Peyer's patch (tissue), 4 donors: ENCODE data around the gene TSKS. TPM values are rescaled to one million over a fixed set of nuclear protein-coding genes. Genes with fewer than 3 reads are reported as not detected.

Experiments
- DNase-seq, 3 donors: peaks; one replicate each; pipeline ENCODE4 v3.0.0-alpha.2; 2017 to 2019
- H3K27ac ChIP-seq, 4 donors: fragments of 200-600 bp; sonication (generic); one replicate each; pipeline ENCODE4 v1.5.1; 2016 to 2019
- H3K27me3 ChIP-seq, 2 donors: fragments of 200-600 bp; sonication (generic); one replicate each; pipeline ENCODE4 v1.5.1; 2019
- H3K36me3 ChIP-seq, 3 donors: fragments of 200-600 bp; sonication (generic); one replicate each; pipeline ENCODE4 v1.5.1; 2016 to 2019
- H3K4me1 ChIP-seq, 4 donors: fragments of 200-600 bp; sonication (generic); one replicate each; pipeline ENCODE4 v1.5.1; 2016 to 2019
- H3K4me3 ChIP-seq, 4 donors: fragments of 200-600 bp; sonication (generic); 1 replicate in 3 of 4; 2 replicates in 1 of 4; pipeline ENCODE4 v1.5.1; 2016 to 2019; ENCODE audit warnings: mild to moderate bottlenecking in 1 of 4
- H3K9me3 ChIP-seq, 4 donors: fragments of 200-600 bp; sonication (generic); one replicate each; pipeline ENCODE4 v1.5.1; 2016 to 2019; ENCODE audit warnings: mild to moderate bottlenecking in 1 of 4
- CTCF ChIP-seq, 6 experiments: fragments of 450-650 bp in 4 of 6; fragments of 200-600 bp in 2 of 6; sonication (generic) in 1 of 6; IDR thresholded peaks; one replicate each; pipeline ENCODE4 v1.5.1; 2017 to 2019; ENCODE audit warnings: antibody characterized with exemption in 6 of 6, mild to moderate bottlenecking in 3 of 6, moderate library complexity in 1 of 6
- POLR2A ChIP-seq, 2 donors: fragments of 450-650 bp; IDR thresholded peaks; one replicate each; pipeline ENCODE4 v1.5.1; 2017; ENCODE audit warnings: antibody characterized with exemption in 2 of 2, mild to moderate bottlenecking in 2 of 2, moderate library complexity in 2 of 2
- total RNA-seq, 4 donors: library from RNA; depleted of rRNA; stranded (reverse); fragments of >200 nt; gene quantifications; one replicate each; pipeline ENCODE4 v1.1.0, GENCODE V29; 2016

TSKS gene
- total RNA-seq, 4 donors from 2014 or later = not detected

GRCh38 chr19:49744946-49745381, 18.1 kb downstream of the TSKS start:
- Histone ChIP-seq H3K27ac (no peak overlapping the region), H3K9me3 (no peaks in the 10 kb centered on the region), H3K4me1 (no peaks in the 10 kb centered on the region), H3K4me3 (no peak overlapping the region), H3K36me3 (no peaks in the 10 kb centered on the region), H3K27me3 (no peaks in the 10 kb centered on the region)
- DNase-seq = no peak
- TF ChIP-seq CTCF (IDR thresholded peaks at IDR 0.05) = no peak
- TF ChIP-seq POLR2A (IDR thresholded peaks at IDR 0.05) = no peak

- no peak for DNase-seq
- no peak overlapping the region for H3K4me3 ChIP-seq
- H3K9me3 ChIP-seq = no peaks in the 10 kb centered on the region
- H3K4me1 ChIP-seq = no peaks in the 10 kb centered on the region
- no peak overlapping the region for H3K27ac ChIP-seq
- no peaks in the 10 kb centered on the region for H3K36me3 ChIP-seq
- no peak for TF ChIP-seq CTCF (IDR thresholded peaks at IDR 0.05)
- TF ChIP-seq POLR2A (IDR thresholded peaks at IDR 0.05) = no peak
- H3K27me3 ChIP-seq = no peaks in the 10 kb centered on the region
These were observed 21.8 kb downstream of the TSKS start for GRCh38 chr19:49741210-49741844.

GRCh38 chr19:49739933-49740332, 23.2 kb downstream of the TSKS start:
- Histone ChIP-seq H3K36me3 (no peaks in the 10 kb centered on the region), H3K4me1 (no peaks in the 10 kb centered on the region), H3K27ac (no peak overlapping the region), H3K9me3 (no peaks in the 10 kb centered on the region), H3K27me3 (no peaks in the 10 kb centered on the region), H3K4me3 (no peak overlapping the region)
- TF ChIP-seq CTCF (IDR thresholded peaks at IDR 0.05) (no peak), POLR2A (IDR thresholded peaks at IDR 0.05) (no peak)
- DNase-seq = no peak

- no peak for DNase-seq
- no peak overlapping the region for H3K27ac ChIP-seq
- no peaks in the 10 kb centered on the region for H3K36me3 ChIP-seq
- no peaks in the 10 kb centered on the region for H3K9me3 ChIP-seq
- H3K27me3 ChIP-seq = no peaks in the 10 kb centered on the region
- no peak for TF ChIP-seq CTCF (IDR thresholded peaks at IDR 0.05)
- TF ChIP-seq POLR2A (IDR thresholded peaks at IDR 0.05) = no peak
- no peaks in the 10 kb centered on the region for H3K4me1 ChIP-seq
- H3K4me3 ChIP-seq = no peak overlapping the region
These were observed 24.0 kb downstream of the TSKS start for GRCh38 chr19:49739098-49739497.

- TF ChIP-seq POLR2A (IDR thresholded peaks at IDR 0.05) (no peak), CTCF (IDR thresholded peaks at IDR 0.05) (no peak)
- Histone ChIP-seq H3K4me3 (no peak overlapping the region), H3K27me3 (no peaks in the 10 kb centered on the region), H3K9me3 (no peaks in the 10 kb centered on the region), H3K4me1 (no peaks in the 10 kb centered on the region), H3K27ac (no peak overlapping the region), H3K36me3 (no peaks in the 10 kb centered on the region)
- no peak for DNase-seq
These were observed 24.8 kb downstream of the TSKS start for GRCh38 chr19:49738268-49738667.

GRCh38 chr19:49730166-49730565, 32.9 kb downstream of the TSKS start:
- no peak overlapping the region for H3K4me3 ChIP-seq
- no peak overlapping the region for H3K27ac ChIP-seq
- no peaks in the 10 kb centered on the region for H3K36me3 ChIP-seq
- DNase-seq = no peak
- H3K9me3 ChIP-seq = no peaks in the 10 kb centered on the region
- H3K4me1 ChIP-seq = no peaks in the 10 kb centered on the region
- H3K27me3 ChIP-seq = no peaks in the 10 kb centered on the region
- no peak for TF ChIP-seq POLR2A (IDR thresholded peaks at IDR 0.05)
- TF ChIP-seq CTCF (IDR thresholded peaks at IDR 0.05) = no peak
